WTC11 (cell line): ENCODE data around the gene CLIP3. TPM values are rescaled to one million over a fixed set of nuclear protein-coding genes. Genes with fewer than 3 reads are reported as not detected.

Experiments
- total RNA-seq: library from RNA; stranded (reverse); gene quantifications from 3 replicates; pipeline ENCODE4 v1.2.3, GENCODE V29; 2021

Gene CLIP3
- total RNA-seq, 1 experiment from 2014 or later: 16.2 TPM

Other genes starting within 250 kb of the CLIP3 start
- 0.14 TPM in 1 of 3 replicates, not detected in the others for gene PRODH2, start 220.0 kb downstream of the CLIP3 start, total RNA-seq
- 0.61 to 1.7 TPM (median 1.7 TPM) in 3 replicates for gene NPHS1, start 180.4 kb downstream of the CLIP3 start, total RNA-seq
- 4.7 to 5.3 TPM (median 4.9 TPM) in 3 replicates for gene KIRREL2, start 176.0 kb downstream of the CLIP3 start, total RNA-seq
- 15.5 to 24.0 TPM (median 20.2 TPM) in 3 replicates for gene APLP1, start 164.3 kb downstream of the CLIP3 start, total RNA-seq
- 10.6 to 13.9 TPM (median 12.8 TPM) in 3 replicates for gene NFKBID, start 132.3 kb downstream of the CLIP3 start, total RNA-seq
- 1.8 to 1.9 TPM (median 1.8 TPM) in 3 replicates for gene HCST, start 130.3 kb downstream of the CLIP3 start, total RNA-seq
- 0.34 to 0.55 TPM (median 0.46 TPM) in 3 replicates for gene TYROBP, start 124.6 kb downstream of the CLIP3 start, total RNA-seq
- gene LRFN3, start 96.5 kb downstream of the CLIP3 start, total RNA-seq: 20.6 to 26.4 TPM (median 24.8 TPM) in 3 replicates
- 19.5 to 20.8 TPM (median 20.4 TPM) in 3 replicates for gene SDHAF1, start 37.7 kb downstream of the CLIP3 start, total RNA-seq
- 17.6 to 28.5 TPM (median 27.9 TPM) in 3 replicates for gene SYNE4, start 24.1 kb downstream of the CLIP3 start, total RNA-seq
- 28.1 to 35.1 TPM (median 31.9 TPM) in 3 replicates for gene ALKBH6, start 18.7 kb downstream of the CLIP3 start, total RNA-seq
- gene THAP8, start 21.4 kb upstream of the CLIP3 start, total RNA-seq: 6.6 to 10.7 TPM (median 6.9 TPM) in 3 replicates
- 30.9 to 40.0 TPM (median 30.9 TPM) in 3 replicates for gene WDR62, start 22.0 kb upstream of the CLIP3 start, total RNA-seq
- gene OVOL3, start 78.3 kb upstream of the CLIP3 start, total RNA-seq: not detected in 3 replicates
- gene POLR2I, start 82.0 kb upstream of the CLIP3 start, total RNA-seq: 161 to 177 TPM (median 165 TPM) in 3 replicates
- 170 to 187 TPM (median 182 TPM) in 3 replicates for gene TBCB, start 82.6 kb upstream of the CLIP3 start, total RNA-seq
- 332 to 358 TPM (median 344 TPM) in 3 replicates for gene CAPNS1, start 107.2 kb upstream of the CLIP3 start, total RNA-seq
- gene COX7A1, start 119.6 kb upstream of the CLIP3 start, total RNA-seq: 0.64 to 1.0 TPM (median 0.70 TPM) in 3 replicates
- 2.5 to 3.0 TPM (median 2.8 TPM) in 3 replicates for gene ZNF565, start 181.8 kb upstream of the CLIP3 start, total RNA-seq
- gene ZNF146, start 182.2 kb upstream of the CLIP3 start, total RNA-seq: 122 to 128 TPM (median 124 TPM) in 3 replicates